Naive thymus-derived CD8-positive, alpha-beta T cell (primary cell): ENCODE data around the gene TCF25. TPM values are rescaled to one million over a fixed set of nuclear protein-coding genes. Genes with fewer than 3 reads are reported as not detected.

Source experiments
- ATAC-seq, 2 donors: fragments of 150-1000 bp; cut with Tn5 transposase in 1 of 2; sonication (Bioruptor Pico), chemical (Tn5 transposase) in 1 of 2; 1 replicate in 1 of 2; 2 replicates in 1 of 2; pipeline ENCODE4 v1.10.0; 2021; ENCODE audit warnings: mild to moderate bottlenecking in 2 of 2, moderate library complexity in 2 of 2
- POLR2A ChIA-PET: fragments of 350-600 bp; sonication (Branson Sonifier 250); formaldehyde crosslinking; loops from one replicate; lab custom pipeline; 2021; ENCODE audit warnings: antibody characterized with exemption; lab: Charles Lee
- DNase-seq, 10 donors: peaks; one replicate each; pipeline versions ENCODE4 v3.0.0 to v3.0.0-alpha.2; 2020 to 2022
- H3K27ac Mint-ChIP-seq, 10 donors: one replicate each; pipeline ENCODE4 v1.8.0; 2020 to 2022; ENCODE audit warnings: mild to moderate bottlenecking in 10 of 10, mixed read lengths in 10 of 10, moderate library complexity in 4 of 10, inconsistent platforms in 1 of 10
- H3K27me3 Mint-ChIP-seq, 5 donors: one replicate each; pipeline ENCODE4 v1.8.0; 2021 to 2022; ENCODE audit warnings: mixed read lengths in 5 of 5
- H3K36me3 Mint-ChIP-seq, 3 donors: one replicate each; pipeline ENCODE4 v1.8.0; 2020 to 2022; ENCODE audit warnings: mixed read lengths in 3 of 3, mild to moderate bottlenecking in 2 of 3, inconsistent platforms in 1 of 3
- H3K4me1 Mint-ChIP-seq, 4 donors: one replicate each; pipeline ENCODE4 v1.8.0; 2021 to 2022; ENCODE audit warnings: mixed read lengths in 4 of 4
- H3K4me3 Mint-ChIP-seq, 10 donors: one replicate each; pipeline ENCODE4 v1.8.0; 2020 to 2022; ENCODE audit warnings: mild to moderate bottlenecking in 10 of 10, mixed read lengths in 10 of 10, moderate library complexity in 6 of 10, inconsistent platforms in 1 of 10
- H3K9me3 Mint-ChIP-seq, 9 donors: one replicate each; pipeline ENCODE4 v1.8.0; 2020 to 2022; ENCODE audit warnings: mixed read lengths in 9 of 9, mild to moderate bottlenecking in 3 of 9, inconsistent platforms in 1 of 9, moderate library complexity in 1 of 9
- polyA plus RNA-seq, 3 donors: library from polyadenylated mRNA; unstranded; fragments of 300-500 nt; fragmentation: Illumina TruSeq; gene quantifications; one replicate each; pipeline ENCODE4 v1.2.3, GENCODE V29; 2021
- total RNA-seq, 8 experiments: library from RNA in 2 of 8; stranded (reverse) in 2 of 8; gene quantifications; one replicate each; pipeline ENCODE4 v1.2.3 and lab custom pipeline; 2021 to 2026

TCF25 gene
- total and polyA plus RNA-seq, 5 experiments from 2014 or later, result 86.8 to 294 (median 107) TPM

GRCh38 chr16:89847940-89848297 lies 25.5 kb upstream of the TCF25 start:
- no peaks in the 10 kb centered on the region for H3K36me3 Mint-ChIP-seq
- H3K9me3 Mint-ChIP-seq, result no peaks in the 10 kb centered on the region
- no peak overlapping the region for H3K27ac Mint-ChIP-seq
- ATAC-seq (no peak), DNase-seq (no peak)
- no peaks in the 10 kb centered on the region for H3K27me3 Mint-ChIP-seq
- H3K4me3 Mint-ChIP-seq, result peak overlapping the region in 1 of 10 donors; percentile 30
- POLR2A ChIA-PET, result no interaction called here
- H3K4me1 Mint-ChIP-seq, result peaks cover under 1 to 17% (median 12%) of the 10 kb centered on the region in 4 donors

- DNase-seq (no peak), ATAC-seq (no peak)
- no peaks in the 10 kb centered on the region for H3K27me3 Mint-ChIP-seq
- H3K9me3 Mint-ChIP-seq, result no peaks in the 10 kb centered on the region
- POLR2A ChIA-PET, result interaction anchor here (0.7 kb wide), 1 partner anchor 22 kb away, joined by 3 read pairs; no protein-coding TSS in a partner anchor
- H3K36me3 Mint-ChIP-seq, result no peaks in the 10 kb centered on the region
- peaks cover 1 to 17% (median 12%) of the 10 kb centered on the region in 4 donors for H3K4me1 Mint-ChIP-seq
- H3K4me3 Mint-ChIP-seq, result no peak overlapping the region
- H3K27ac Mint-ChIP-seq, result no peak overlapping the region
Measured at GRCh38 chr16:89848974-89849373, 24.4 kb upstream of the TCF25 start.

GRCh38 chr16:89853306-89853993 lies 19.9 kb upstream of the TCF25 start:
- Mint-ChIP-seq H3K4me1 (peaks cover 0 to 1% (median 0%) of the 10 kb centered on the region in 4 donors), H3K27me3 (no peaks in the 10 kb centered on the region), H3K36me3 (no peaks in the 10 kb centered on the region), H3K4me3 (no peak overlapping the region), H3K27ac (peak overlapping the region in 1 of 10 donors; percentile 47), H3K9me3 (no peaks in the 10 kb centered on the region)
- POLR2A ChIA-PET, result no interaction called here
- ATAC-seq (no peak), DNase-seq (no peak)

- POLR2A ChIA-PET, result interaction anchor here (0.5 kb wide), 1 partner anchor 94 kb away, joined by 4 read pairs; no protein-coding TSS in a partner anchor
- Mint-ChIP-seq H3K4me3 (no peak overlapping the region), H3K9me3 (no peaks in the 10 kb centered on the region), H3K36me3 (no peaks in the 10 kb centered on the region), H3K4me1 (peaks cover 0 to 1% (median under 1%) of the 10 kb centered on the region in 4 donors), H3K27ac (no peak overlapping the region), H3K27me3 (no peaks in the 10 kb centered on the region)
- DNase-seq (no peak), ATAC-seq (no peak)
Measured at GRCh38 chr16:89855301-89855945, 18.0 kb upstream of the TCF25 start.

- H3K4me3 Mint-ChIP-seq, result no peak overlapping the region
- ATAC-seq, result no peak
- H3K27me3 Mint-ChIP-seq, result no peaks in the 10 kb centered on the region
- no peak overlapping the region for H3K27ac Mint-ChIP-seq
- POLR2A ChIA-PET, result no interaction called here
- DNase-seq, result no peak
- H3K4me1 Mint-ChIP-seq, result peaks cover 3 to 6% (median 5%) of the 10 kb centered on the region in 4 donors
- no peaks in the 10 kb centered on the region for H3K36me3 Mint-ChIP-seq
- no peaks in the 10 kb centered on the region for H3K9me3 Mint-ChIP-seq
Measured at GRCh38 chr16:89855986-89856385, 17.4 kb upstream of the TCF25 start.

GRCh38 chr16:89858973-89859614 lies 14.3 kb upstream of the TCF25 start:
- no peak for DNase-seq
- H3K36me3 Mint-ChIP-seq, result no peaks in the 10 kb centered on the region
- POLR2A ChIA-PET, result interaction anchor here (0.9 to 6.2 kb wide), 3 partner anchors 13 to 153 kb away, joined by 3 to 86 read pairs (median 19); partner anchors contain the start of gene TCF25
- H3K4me1 Mint-ChIP-seq, result peaks cover 14 to 27% (median 26%) of the 10 kb centered on the region in 4 donors
- H3K27me3 Mint-ChIP-seq, result no peaks in the 10 kb centered on the region
- no peak for ATAC-seq
- no peak overlapping the region for H3K27ac Mint-ChIP-seq
- no peak overlapping the region for H3K4me3 Mint-ChIP-seq
- no peaks in the 10 kb centered on the region for H3K9me3 Mint-ChIP-seq

- Mint-ChIP-seq H3K36me3 (no peaks in the 10 kb centered on the region), H3K4me1 (peaks cover 17 to 32% (median 31%) of the 10 kb centered on the region in 4 donors), H3K27me3 (no peaks in the 10 kb centered on the region), H3K4me3 (no peak overlapping the region), H3K9me3 (no peaks in the 10 kb centered on the region), H3K27ac (no peak overlapping the region)
- DNase-seq, result no peak
- POLR2A ChIA-PET, result interaction anchor here (0.7 to 6.2 kb wide), 6 partner anchors 13 to 160 kb away, joined by 3 to 86 read pairs (median 4); partner anchors contain the start of genes SPATA2L and TCF25
- no peak for ATAC-seq
Measured at GRCh38 chr16:89859615-89860007, 13.8 kb upstream of the TCF25 start.

GRCh38 chr16:89860747-89861304 lies 12.6 kb upstream of the TCF25 start:
- Mint-ChIP-seq H3K27ac (peak overlapping the region in 6 of 10 donors; percentile 8 to 85 (median 72)), H3K27me3 (no peaks in the 10 kb centered on the region), H3K9me3 (peaks cover 0 to 1% (median 0%) of the 10 kb centered on the region in 9 donors), H3K4me1 (peaks cover 18 to 40% (median 36%) of the 10 kb centered on the region in 4 donors), H3K36me3 (no peaks in the 10 kb centered on the region), H3K4me3 (peak overlapping the region in 2 of 10 donors; percentile 17 to 34)
- DNase-seq (peak; percentile 63 to 85 (median 74)), ATAC-seq (peak; percentile 84 to 89)
- POLR2A ChIA-PET, result interaction anchor here (0.6 to 6.2 kb wide), 10 partner anchors 12 to 768 kb away, joined by 3 to 86 read pairs (median 4); partner anchors contain the start of gene TCF25

- Mint-ChIP-seq H3K9me3 (peaks cover 0 to 1% (median 0%) of the 10 kb centered on the region in 9 donors), H3K27ac (no peak overlapping the region), H3K27me3 (no peaks in the 10 kb centered on the region), H3K4me1 (peaks cover 18 to 40% (median 36%) of the 10 kb centered on the region in 4 donors), H3K4me3 (no peak overlapping the region), H3K36me3 (no peaks in the 10 kb centered on the region)
- DNase-seq (no peak), ATAC-seq (no peak)
- POLR2A ChIA-PET, result interaction anchor here (0.6 to 6.2 kb wide), 5 partner anchors 11 to 161 kb away, joined by 3 to 86 read pairs (median 10); partner anchors contain the start of gene TCF25
Measured at GRCh38 chr16:89861648-89862047, 11.7 kb upstream of the TCF25 start.

- Mint-ChIP-seq H3K27ac (peak overlapping the region in 9 of 10 donors; percentile 84 to 96 (median 91)), H3K9me3 (peaks cover 0 to 1% (median 0%) of the 10 kb centered on the region in 9 donors), H3K36me3 (peaks cover 0 to under 1% (median 0%) of the 10 kb centered on the region in 3 donors), H3K4me1 (peaks cover 18 to 40% (median 36%) of the 10 kb centered on the region in 4 donors), H3K27me3 (no peaks in the 10 kb centered on the region), H3K4me3 (peak overlapping the region in 7 of 10 donors; percentile 53 to 75 (median 66))
- no peak for DNase-seq
- POLR2A ChIA-PET, result interaction anchor here (1.1 to 6.2 kb wide), 6 partner anchors 10 to 163 kb away, joined by 3 to 86 read pairs (median 8); partner anchors contain the start of genes SPATA2L and TCF25
- ATAC-seq, result no peak
Measured at GRCh38 chr16:89862732-89863131, 10.7 kb upstream of the TCF25 start.

- peak overlapping the region; percentile 53 to 75 (median 64) for H3K4me3 Mint-ChIP-seq
- H3K27ac Mint-ChIP-seq, result peak overlapping the region; percentile 85 to 96 (median 92)
- peaks cover 0 to 2% (median 0%) of the 10 kb centered on the region in 3 donors for H3K36me3 Mint-ChIP-seq
- H3K9me3 Mint-ChIP-seq, result peaks cover 0 to 2% (median 0%) of the 10 kb centered on the region in 9 donors
- peaks cover 18 to 40% (median 36%) of the 10 kb centered on the region in 4 donors for H3K4me1 Mint-ChIP-seq
- no peaks in the 10 kb centered on the region for H3K27me3 Mint-ChIP-seq
- POLR2A ChIA-PET, result interaction anchor here (0.9 to 6.2 kb wide), 11 partner anchors 8 to 170 kb away, joined by 3 to 86 read pairs (median 4); partner anchors contain the start of genes SPATA2L and TCF25
- peak; percentile 60 to 68 for ATAC-seq
- DNase-seq, result peak in 5 of 10 donors; percentile 18 to 56 (median 45)
Measured at GRCh38 chr16:89863741-89864526, 9.5 kb upstream of the TCF25 start.
